Astrocyte of the cerebellum (primary cell): Measurements from ENCODE around the gene LIMS1.
"Not testable (repeated sequence)": the region's sequence is repeated elsewhere in the genome, so short reads cannot be mapped to it uniquely, and the experiment has no call there.

ENCODE experiments used
- DNase-seq: peaks from one replicate; pipeline ENCODE4 v3.0.0-alpha.2; 2011; ENCODE audit warnings: low read depth
- H3K4me3 ChIP-seq: 2 replicates; pipeline ENCODE4 v1.5.1; 2011; ENCODE audit warnings: mild to moderate bottlenecking, low read depth, low read length, moderate library complexity
- CTCF ChIP-seq: IDR thresholded peaks from 2 replicates; pipeline ENCODE4 v1.5.1; 2012; ENCODE audit warnings: low read length, low read depth, moderate library complexity, mild to moderate bottlenecking; ENCODE audit errors: missing control alignments
- in situ Hi-C: cut with HindIII; loops from 2 replicates; pipeline ENCODE4 v1.10.0; 2017; ENCODE audit warnings: low sequenced_read_pairs

LIMS1 gene

GRCh38 chr2:108554528-108554927 lies 20.3 kb downstream of the LIMS1 start:
- in situ Hi-C loops: no loop called here
- TF ChIP-seq CTCF: no peak
- no peak for DNase-seq

GRCh38 chr2:108555572-108555971 lies 21.3 kb downstream of the LIMS1 start:
- no peak for DNase-seq

More at GRCh38 chr2:108554528-108554927, 20.3 kb downstream of the LIMS1 start:
- no peak overlapping the region for H3K4me3 ChIP-seq

GRCh38 chr2:108556581-108556980 lies 22.3 kb downstream of the LIMS1 start:
- in situ Hi-C loops, DNase-seq, H3K4me3 ChIP-seq: not testable (repeated sequence)

More at GRCh38 chr2:108555572-108555971, 21.3 kb downstream of the LIMS1 start:
- no peak overlapping the region for H3K4me3 ChIP-seq
- in situ Hi-C loops: no loop called here
- TF ChIP-seq CTCF: no peak

GRCh38 chr2:108560241-108560811 lies 26.1 kb downstream of the LIMS1 start:
- DNase-seq: no peak
- H3K4me3 ChIP-seq: no peak overlapping the region
- TF ChIP-seq CTCF: no peak
- in situ Hi-C loops: no loop called here

GRCh38 chr2:108560895-108561530 lies 26.7 kb downstream of the LIMS1 start:
- no peak overlapping the region for H3K4me3 ChIP-seq
- in situ Hi-C loops: no loop called here
- TF ChIP-seq CTCF: no peak
- no peak for DNase-seq

- in situ Hi-C loops: no loop called here
- H3K4me3 ChIP-seq: no peak overlapping the region
- no peak for TF ChIP-seq CTCF
- DNase-seq: no peak
Measured at GRCh38 chr2:108562274-108562673, 28.0 kb downstream of the LIMS1 start.

- TF ChIP-seq CTCF: no peak
- in situ Hi-C loops: no loop called here
- H3K4me3 ChIP-seq: no peak overlapping the region
- no peak for DNase-seq
Measured at GRCh38 chr2:108564510-108564909, 30.2 kb downstream of the LIMS1 start.
